ENCODE measurements around the gene DHX16. TPM values are rescaled to one million over a fixed set of nuclear protein-coding genes. Genes with fewer than 3 reads are reported as not detected.

The DHX16 gene
- total and polyA plus RNA-seq, 7 donors, result 26.6 to 70.3 (median 40.3) TPM

DNA sequence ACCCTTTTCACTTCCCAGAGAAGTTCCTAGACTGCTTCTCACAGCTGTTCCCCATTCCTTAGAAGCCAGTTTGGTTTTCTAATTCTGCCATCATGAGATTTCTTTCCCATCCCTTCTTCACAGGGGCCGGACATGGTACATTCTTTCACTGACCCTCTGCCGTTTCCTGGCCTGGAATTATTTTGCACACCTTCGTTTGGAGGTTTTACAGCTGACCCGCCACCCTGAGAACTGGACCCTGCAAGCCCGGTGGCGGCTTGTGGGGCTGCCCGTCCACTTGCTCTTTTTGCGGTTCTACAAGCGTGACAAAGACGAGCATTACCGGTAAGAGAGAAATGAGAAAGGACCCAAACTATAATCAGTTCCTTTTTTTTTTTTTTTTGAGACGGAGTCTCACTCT, 21.7 kb downstream of the DHX16 start:
- TF ChIP-seq, protein P1, sequence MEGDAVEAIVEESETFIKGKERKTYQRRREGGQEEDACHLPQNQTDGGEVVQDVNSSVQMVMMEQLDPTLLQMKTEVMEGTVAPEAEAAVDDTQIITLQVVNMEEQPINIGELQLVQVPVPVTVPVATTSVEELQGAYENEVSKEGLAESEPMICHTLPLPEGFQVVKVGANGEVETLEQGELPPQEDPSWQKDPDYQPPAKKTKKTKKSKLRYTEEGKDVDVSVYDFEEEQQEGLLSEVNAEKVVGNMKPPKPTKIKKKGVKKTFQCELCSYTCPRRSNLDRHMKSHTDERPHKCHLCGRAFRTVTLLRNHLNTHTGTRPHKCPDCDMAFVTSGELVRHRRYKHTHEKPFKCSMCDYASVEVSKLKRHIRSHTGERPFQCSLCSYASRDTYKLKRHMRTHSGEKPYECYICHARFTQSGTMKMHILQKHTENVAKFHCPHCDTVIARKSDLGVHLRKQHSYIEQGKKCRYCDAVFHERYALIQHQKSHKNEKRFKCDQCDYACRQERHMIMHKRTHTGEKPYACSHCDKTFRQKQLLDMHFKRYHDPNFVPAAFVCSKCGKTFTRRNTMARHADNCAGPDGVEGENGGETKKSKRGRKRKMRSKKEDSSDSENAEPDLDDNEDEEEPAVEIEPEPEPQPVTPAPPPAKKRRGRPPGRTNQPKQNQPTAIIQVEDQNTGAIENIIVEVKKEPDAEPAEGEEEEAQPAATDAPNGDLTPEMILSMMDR (IDR thresholded peaks at IDR 0.05), result no peak
- intact Hi-C loops (cut with DNase I), result no loop called here
- Histone ChIP-seq H3K4me3 (no peak overlapping the region), H3K27ac (no peak overlapping the region), H3K4me1 (peaks cover 8% of the 10 kb centered on the region), H3K36me3 (ENCODE audit: insufficient read depth in 1 of 2, low read depth in 1 of 2) (peaks cover 4 to 70% of the 10 kb centered on the region in 2 donors), H3K9me3 (no peaks in the 10 kb centered on the region), H3K27me3 (ENCODE audit: insufficient read depth in 3 of 3, low read length in 2 of 3) (no peaks in the 10 kb centered on the region)
- 84 to 92% (median 86%) methylated on average over 12 of the region's 12 CpGs for WGBS, 3 donors
- ATAC-seq (no peak), DNase-seq (no peak)

DNA sequence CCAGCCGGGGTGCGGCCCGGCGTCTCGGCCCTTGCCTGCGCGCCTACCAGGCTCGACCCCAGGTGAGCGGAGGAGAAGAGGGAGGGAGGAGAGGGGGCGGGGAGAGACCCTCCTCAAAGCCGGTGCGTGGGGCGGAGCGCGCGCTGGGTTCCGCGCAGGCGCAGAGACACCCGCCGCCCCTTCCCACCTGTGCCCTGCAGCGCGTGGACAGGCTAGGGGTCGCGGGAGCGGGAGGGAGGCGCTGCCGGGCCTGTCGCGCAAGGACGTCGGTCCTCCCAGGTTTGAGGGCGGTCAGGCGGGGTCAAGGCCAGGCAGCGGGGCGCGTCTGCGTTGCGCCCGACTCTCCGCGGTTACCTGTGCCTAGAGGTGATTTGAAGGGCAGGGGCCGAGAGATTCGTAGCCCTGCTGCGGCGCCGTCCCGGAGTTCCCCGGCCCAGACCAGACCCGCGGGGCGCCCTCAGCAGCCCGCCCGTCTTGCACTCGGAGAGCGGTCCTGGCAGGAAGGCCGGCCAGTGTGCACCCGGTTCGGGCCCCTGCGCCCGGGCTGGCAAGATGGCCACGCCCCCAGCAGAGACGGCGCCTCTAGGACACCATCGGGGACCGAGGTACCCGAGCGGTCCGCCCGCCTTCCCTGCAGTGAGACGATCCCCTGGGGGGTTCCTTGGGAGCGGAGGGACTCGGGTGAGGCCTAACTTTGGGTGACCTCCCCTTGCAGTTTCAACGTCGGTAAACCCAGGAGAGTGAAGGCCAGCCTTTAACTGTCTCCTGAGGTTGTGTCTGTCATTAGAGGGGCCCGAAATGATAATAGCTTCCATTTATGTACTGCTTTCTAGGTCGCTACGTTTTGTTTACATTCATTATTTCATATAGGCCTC, 25.3 kb downstream of the DHX16 start:
- DNase-seq (peak; percentile 72 to 84), ATAC-seq (peak; percentile 77 to 84 (median 82))
- WGBS, 3 donors, result 0 to 1% (median 0%) methylated on average over 55 to 78 of the region's 78 CpGs
- Histone ChIP-seq H3K36me3 (ENCODE audit: insufficient read depth in 1 of 2, low read depth in 1 of 2) (peaks cover 4 to 62% of the 10 kb centered on the region in 2 donors), H3K27ac (peak overlapping the region; percentile 88), H3K4me1 (peaks cover 13% of the 10 kb centered on the region), H3K4me3 (peak overlapping the region; percentile 98), H3K9me3 (no peaks in the 10 kb centered on the region), H3K27me3 (ENCODE audit: insufficient read depth in 3 of 3, low read length in 2 of 3) (no peaks in the 10 kb centered on the region)
- intact Hi-C loops (cut with DNase I), result no loop called here
- TF ChIP-seq, protein P1 (IDR thresholded peaks at IDR 0.05), result no peak

DNA sequence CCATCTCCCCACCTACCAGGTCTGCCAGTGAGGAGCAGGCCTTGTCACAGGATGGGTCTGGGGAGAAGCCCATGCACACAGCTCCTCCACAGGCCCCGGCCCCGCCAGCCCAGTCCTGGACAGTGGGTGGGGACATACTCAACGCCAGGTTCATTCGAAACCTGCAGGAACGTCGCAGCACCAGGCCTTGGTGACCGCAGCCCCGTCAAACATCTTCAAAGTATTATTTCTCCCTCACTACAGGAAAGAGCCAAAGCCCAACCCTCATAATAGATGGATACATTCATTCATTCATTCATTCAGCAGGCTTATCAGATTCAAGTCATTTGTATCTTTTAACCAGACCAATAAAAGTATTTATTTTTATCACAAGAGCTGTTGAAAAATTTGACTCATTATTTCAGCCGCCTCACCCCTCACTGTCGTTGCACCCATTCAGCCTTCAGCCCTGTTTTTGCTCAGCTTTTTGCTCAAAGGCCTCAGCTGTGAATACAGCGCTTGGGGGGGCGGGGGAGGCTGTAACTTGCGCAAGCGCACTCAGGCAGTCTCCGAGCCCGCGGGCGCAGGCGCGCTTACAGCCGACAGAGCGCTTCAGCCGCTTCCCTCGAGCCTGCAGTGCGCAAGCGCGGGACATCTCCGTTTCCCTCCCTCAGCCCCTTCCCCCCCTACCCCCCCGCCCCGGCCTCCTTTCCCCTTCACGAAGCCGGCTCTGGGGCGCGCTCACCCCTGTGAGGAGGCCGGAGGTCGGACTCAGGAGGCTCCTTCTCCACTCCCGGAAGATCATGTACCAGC, 26.2 kb downstream of the DHX16 start, which contains the start of gene C6orf136:
TSS of gene C6orf136 (plus strand) at position 684 of the 792 bp plus-strand sequence. CDS start at position 783, 99 bp downstream.
- 10 to 13% (median 11%) methylated on average over 28 to 37 of the region's 37 CpGs for WGBS, 3 donors
- peak within 1 kb of the TSS; percentile 88 for H3K27ac ChIP-seq
- peaks cover 4 to 60% of the 10 kb centered on the region in 2 donors for H3K36me3 ChIP-seq (ENCODE audit: insufficient read depth in 1 of 2, low read depth in 1 of 2)
- peak within 1 kb of the TSS; percentile 98 for H3K4me3 ChIP-seq
- H3K27me3 ChIP-seq (ENCODE audit: insufficient read depth in 3 of 3, low read length in 2 of 3), result no peaks in the 10 kb centered on the region
- H3K4me1 ChIP-seq, result peaks cover 13% of the 10 kb centered on the region
- TF ChIP-seq, protein P1 (IDR thresholded peaks at IDR 0.05), result no peak
- H3K9me3 ChIP-seq, result no peaks in the 10 kb centered on the region
- intact Hi-C loops (cut with DNase I), result no loop called here
- peak; percentile 89 to 95 (median 92) for ATAC-seq
- DNase-seq, result peak; percentile 95 to 97

DNA sequence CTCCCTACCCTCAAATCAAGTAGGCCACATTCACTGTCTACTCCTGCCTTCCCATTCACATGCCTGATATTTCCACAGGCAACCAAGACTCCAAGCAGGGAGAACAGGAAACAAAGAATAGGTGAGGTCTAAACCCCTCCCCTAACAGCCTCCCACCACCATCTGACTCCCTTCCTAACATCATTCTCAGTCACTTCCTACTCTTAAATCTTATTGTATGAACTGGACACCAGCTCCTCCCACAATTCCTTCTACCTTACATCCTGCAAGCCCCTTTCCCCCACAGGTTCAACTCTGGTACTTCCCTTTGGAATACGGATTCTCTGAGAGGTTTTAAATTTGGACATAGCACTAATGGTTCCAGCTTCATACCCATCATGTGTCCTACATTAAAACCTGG, 26.8 kb downstream of the DHX16 start:
- no peak for ATAC-seq
- Histone ChIP-seq H3K4me3 (no peak overlapping the region), H3K9me3 (no peaks in the 10 kb centered on the region), H3K36me3 (ENCODE audit: insufficient read depth in 1 of 2, low read depth in 1 of 2) (peaks cover 4 to 59% of the 10 kb centered on the region in 2 donors), H3K27me3 (ENCODE audit: insufficient read depth in 3 of 3, low read length in 2 of 3) (no peaks in the 10 kb centered on the region), H3K27ac (no peak overlapping the region), H3K4me1 (peaks cover 13% of the 10 kb centered on the region)
- intact Hi-C loops (cut with DNase I), result no loop called here
- TF ChIP-seq, protein P1 (IDR thresholded peaks at IDR 0.05), result no peak
- no peak for DNase-seq
- WGBS, 3 donors, result 68 to 74% (median 72%) methylated on average over 1 of the region's 1 CpG

All from psoas muscle (tissue), 8 donors.